ENCODE measurements around the gene PELO.

- no peak for TF ChIP-seq EZH2 (IDR thresholded peaks at IDR 0.05; ENCODE audit: borderline replicate concordance, low read depth, low read length, severe bottlenecking)
- TF ChIP-seq, protein P1, sequence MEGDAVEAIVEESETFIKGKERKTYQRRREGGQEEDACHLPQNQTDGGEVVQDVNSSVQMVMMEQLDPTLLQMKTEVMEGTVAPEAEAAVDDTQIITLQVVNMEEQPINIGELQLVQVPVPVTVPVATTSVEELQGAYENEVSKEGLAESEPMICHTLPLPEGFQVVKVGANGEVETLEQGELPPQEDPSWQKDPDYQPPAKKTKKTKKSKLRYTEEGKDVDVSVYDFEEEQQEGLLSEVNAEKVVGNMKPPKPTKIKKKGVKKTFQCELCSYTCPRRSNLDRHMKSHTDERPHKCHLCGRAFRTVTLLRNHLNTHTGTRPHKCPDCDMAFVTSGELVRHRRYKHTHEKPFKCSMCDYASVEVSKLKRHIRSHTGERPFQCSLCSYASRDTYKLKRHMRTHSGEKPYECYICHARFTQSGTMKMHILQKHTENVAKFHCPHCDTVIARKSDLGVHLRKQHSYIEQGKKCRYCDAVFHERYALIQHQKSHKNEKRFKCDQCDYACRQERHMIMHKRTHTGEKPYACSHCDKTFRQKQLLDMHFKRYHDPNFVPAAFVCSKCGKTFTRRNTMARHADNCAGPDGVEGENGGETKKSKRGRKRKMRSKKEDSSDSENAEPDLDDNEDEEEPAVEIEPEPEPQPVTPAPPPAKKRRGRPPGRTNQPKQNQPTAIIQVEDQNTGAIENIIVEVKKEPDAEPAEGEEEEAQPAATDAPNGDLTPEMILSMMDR (IDR thresholded peaks at IDR 0.05; ENCODE audit: borderline replicate concordance, extremely low read depth, low read length, poor library complexity, severe bottlenecking): no peak
Observed at GRCh38 chr5:52824827-52825226, 37.1 kb downstream of the PELO start.
